ENCODE results near the gene CRYBB1.

CRYBB1 gene

DNA sequence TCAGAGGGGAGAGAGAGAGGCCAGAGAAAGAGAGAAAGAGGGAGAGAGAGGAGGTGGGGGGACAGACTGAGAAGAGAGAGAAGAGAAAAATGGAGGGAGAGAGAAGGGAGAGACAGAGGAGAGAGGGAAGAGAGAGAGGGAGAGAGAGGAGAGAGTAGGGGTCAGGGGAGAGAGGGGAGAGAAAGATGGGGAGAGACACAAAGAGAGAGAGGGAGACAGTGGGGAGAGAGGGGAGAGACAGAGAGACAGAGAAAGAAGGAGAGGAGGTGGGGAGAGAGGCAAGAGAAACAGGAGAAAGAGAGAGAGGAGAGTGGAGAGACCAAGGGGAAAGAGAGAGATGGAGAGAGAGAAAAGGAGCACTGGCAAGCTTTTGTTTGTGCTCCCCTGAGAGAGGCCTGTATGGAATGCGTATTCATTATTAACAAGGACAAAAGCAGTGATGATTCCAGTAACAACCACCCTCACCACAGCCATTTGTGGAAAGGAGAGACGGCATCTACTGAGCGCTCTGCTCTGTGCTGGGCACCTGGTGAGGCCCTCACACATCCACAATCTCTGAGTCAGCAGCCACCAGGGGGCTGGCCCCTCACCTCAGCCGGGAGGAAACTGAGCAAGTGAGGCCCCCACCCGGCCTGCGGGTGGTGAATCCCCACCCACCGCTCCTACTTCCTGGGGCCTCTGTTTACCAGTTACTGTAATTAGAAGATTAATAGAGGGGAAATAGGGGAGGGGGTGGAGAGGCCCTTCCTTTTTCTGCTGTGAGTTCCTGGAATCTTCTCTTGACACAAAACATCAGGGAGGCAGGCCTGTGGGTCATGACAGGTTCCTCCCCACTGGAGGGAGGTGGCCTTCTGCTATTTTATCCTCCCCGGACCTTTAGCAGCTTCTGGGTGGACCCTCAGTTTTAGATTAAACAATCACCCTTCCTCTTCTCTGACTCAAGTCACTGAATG is 24.9 kb upstream of the CRYBB1 start:
- no peak for DNase-seq
- Histone ChIP-seq H3K23ac (ENCODE audit: low read length) (no peak overlapping the region), H3K14ac (ENCODE audit: low read length) (no peak overlapping the region), H3K4ac (ENCODE audit: low read depth, low read length) (no peak overlapping the region), H4K8ac (ENCODE audit: low read depth, low read length) (no peak overlapping the region), H2AFZ (ENCODE audit: insufficient read depth, low read length, poor library complexity) (no peak overlapping the region), H3K4me3 (ENCODE audit: low read depth, low read length) (no peak overlapping the region), H3K18ac (ENCODE audit: low read length) (no peak overlapping the region), H3K27ac (ENCODE audit: low read depth, low read length) (no peak overlapping the region), H2BK12ac (ENCODE audit: low read length) (no peak overlapping the region), H3K4me2 (ENCODE audit: low read length) (no peak overlapping the region), H3K4me1 (ENCODE audit: control insufficient read depth in 1 of 2, insufficient read depth in 2 of 2, low read length in 2 of 2) (peaks cover 0 to 6% of the 10 kb centered on the region in 2 experiments), H4K91ac (ENCODE audit: low read depth, low read length) (no peak overlapping the region), H3K79me2 (ENCODE audit: control insufficient read depth, insufficient read depth, low read length, poor library complexity) (no peaks in the 10 kb centered on the region), H3K79me1 (ENCODE audit: low read length) (peaks cover 2% of the 10 kb centered on the region), H4K12ac (ENCODE audit: low read depth, low read length) (no peak overlapping the region), H3K9me3 (ENCODE audit: insufficient read depth, low read depth, low read length) (no peaks in the 10 kb centered on the region), H3K36me3 (ENCODE audit: control insufficient read depth in 1 of 2, insufficient read depth in 2 of 2, low read length in 2 of 2) (no peaks in the 10 kb centered on the region), H3K27me3 (ENCODE audit: insufficient read depth, low read length) (peaks cover under 1% of the 10 kb centered on the region), H2AK5ac (ENCODE audit: low read length) (no peak overlapping the region), H2BK5ac (ENCODE audit: low read depth, low read length, poor library complexity) (no peak overlapping the region), H3K9ac (ENCODE audit: low read length) (no peak overlapping the region), H2BK120ac (ENCODE audit: insufficient read depth, low read length, poor library complexity) (no peak overlapping the region)
- WGBS (ENCODE audit: extremely low coverage, insufficient coverage, insufficient read length): no CpG with 5 or more reads among the region's 8 CpGs

DNA sequence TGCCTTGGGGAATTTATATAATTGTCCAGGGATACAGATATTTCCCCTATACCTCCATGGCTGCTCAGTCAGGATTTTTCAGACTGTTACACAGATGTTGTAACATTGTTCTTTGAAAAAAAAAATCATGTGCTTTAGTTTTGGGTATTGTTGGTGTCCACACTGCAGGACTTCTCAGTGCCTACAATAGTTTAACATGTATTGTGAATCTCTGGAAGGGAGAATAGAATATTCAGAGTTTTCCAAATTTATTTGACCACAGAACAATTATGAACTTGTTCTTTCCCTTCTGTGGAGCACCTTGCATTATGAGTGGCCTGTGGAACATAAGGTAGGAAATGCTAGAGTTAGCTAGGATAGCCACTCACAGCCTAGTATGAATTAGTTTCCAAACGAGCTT is 18.5 kb upstream of the CRYBB1 start:
- WGBS (ENCODE audit: extremely low coverage, insufficient coverage, insufficient read length): no CpG with 5 or more reads among the region's 1 CpG

DNA sequence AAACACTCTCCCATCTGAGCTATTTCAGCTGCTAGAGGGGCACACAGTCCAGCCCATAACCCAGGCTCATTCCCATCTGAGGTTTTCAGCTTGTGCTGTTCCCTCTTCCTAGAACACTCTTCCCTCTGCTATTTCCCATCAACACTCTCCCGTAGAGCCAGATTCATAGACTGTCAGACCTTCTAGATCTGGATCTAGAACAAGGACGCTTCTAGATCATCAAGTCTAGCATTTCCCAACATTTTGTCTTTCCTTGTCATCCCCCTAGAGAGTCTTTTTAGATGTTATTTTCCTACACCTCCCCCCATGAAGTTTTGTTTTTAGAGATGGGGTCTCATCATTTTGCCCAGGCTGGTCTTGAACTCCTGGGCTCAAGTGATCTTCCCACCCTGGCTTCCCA is 17.3 kb upstream of the CRYBB1 start:
- H3K23ac ChIP-seq (ENCODE audit: low read length): no peak overlapping the region
- H3K4me1 ChIP-seq (ENCODE audit: control insufficient read depth in 1 of 2, insufficient read depth in 2 of 2, low read length in 2 of 2): no peaks in the 10 kb centered on the region
- no peak overlapping the region for H4K8ac ChIP-seq (ENCODE audit: low read depth, low read length)
- no peak for DNase-seq
- H3K14ac ChIP-seq (ENCODE audit: low read length): no peak overlapping the region
- no peak overlapping the region for H4K91ac ChIP-seq (ENCODE audit: low read depth, low read length)
- no peak overlapping the region for H3K4me2 ChIP-seq (ENCODE audit: low read length)
- H2AFZ ChIP-seq (ENCODE audit: insufficient read depth, low read length, poor library complexity): no peak overlapping the region
- H4K12ac ChIP-seq (ENCODE audit: low read depth, low read length): no peak overlapping the region
- no peaks in the 10 kb centered on the region for H3K79me1 ChIP-seq (ENCODE audit: low read length)
- no peak overlapping the region for H3K4me3 ChIP-seq (ENCODE audit: low read depth, low read length)
- H2AK5ac ChIP-seq (ENCODE audit: low read length): no peak overlapping the region
- no peaks in the 10 kb centered on the region for H3K36me3 ChIP-seq (ENCODE audit: control insufficient read depth in 1 of 2, insufficient read depth in 2 of 2, low read length in 2 of 2)
- no peak overlapping the region for H2BK12ac ChIP-seq (ENCODE audit: low read length)
- H3K27ac ChIP-seq (ENCODE audit: low read depth, low read length): no peak overlapping the region
- H3K27me3 ChIP-seq (ENCODE audit: insufficient read depth, low read length): no peaks in the 10 kb centered on the region
- WGBS (ENCODE audit: extremely low coverage, insufficient coverage, insufficient read length): no CpG with 5 or more reads among the region's 2 CpGs
- H3K9me3 ChIP-seq (ENCODE audit: insufficient read depth, low read depth, low read length): no peaks in the 10 kb centered on the region
- no peak overlapping the region for H3K18ac ChIP-seq (ENCODE audit: low read length)
- H3K4ac ChIP-seq (ENCODE audit: low read depth, low read length): no peak overlapping the region
- H2BK120ac ChIP-seq (ENCODE audit: insufficient read depth, low read length, poor library complexity): no peak overlapping the region
- no peak overlapping the region for H2BK5ac ChIP-seq (ENCODE audit: low read depth, low read length, poor library complexity)
- H3K79me2 ChIP-seq (ENCODE audit: control insufficient read depth, insufficient read depth, low read length, poor library complexity): no peaks in the 10 kb centered on the region
- H3K9ac ChIP-seq (ENCODE audit: low read length): no peak overlapping the region

More for the DNA sequence above, 18.5 kb upstream of the CRYBB1 start:
- DNase-seq: no peak
- no peak overlapping the region for H3K4ac ChIP-seq (ENCODE audit: low read depth, low read length)
- H3K79me1 ChIP-seq (ENCODE audit: low read length): no peaks in the 10 kb centered on the region
- no peak overlapping the region for H3K23ac ChIP-seq (ENCODE audit: low read length)
- H3K4me1 ChIP-seq (ENCODE audit: control insufficient read depth in 1 of 2, insufficient read depth in 2 of 2, low read length in 2 of 2): no peaks in the 10 kb centered on the region
- H3K18ac ChIP-seq (ENCODE audit: low read length): no peak overlapping the region
- H2AK5ac ChIP-seq (ENCODE audit: low read length): no peak overlapping the region
- no peaks in the 10 kb centered on the region for H3K79me2 ChIP-seq (ENCODE audit: control insufficient read depth, insufficient read depth, low read length, poor library complexity)
- H2BK5ac ChIP-seq (ENCODE audit: low read depth, low read length, poor library complexity): no peak overlapping the region
- no peaks in the 10 kb centered on the region for H3K9me3 ChIP-seq (ENCODE audit: insufficient read depth, low read depth, low read length)
- H3K4me3 ChIP-seq (ENCODE audit: low read depth, low read length): no peak overlapping the region
- H3K27ac ChIP-seq (ENCODE audit: low read depth, low read length): no peak overlapping the region
- no peak overlapping the region for H4K12ac ChIP-seq (ENCODE audit: low read depth, low read length)
- H4K8ac ChIP-seq (ENCODE audit: low read depth, low read length): no peak overlapping the region
- H3K9ac ChIP-seq (ENCODE audit: low read length): no peak overlapping the region
- H2BK120ac ChIP-seq (ENCODE audit: insufficient read depth, low read length, poor library complexity): no peak overlapping the region
- no peaks in the 10 kb centered on the region for H3K36me3 ChIP-seq (ENCODE audit: control insufficient read depth in 1 of 2, insufficient read depth in 2 of 2, low read length in 2 of 2)
- no peak overlapping the region for H2BK12ac ChIP-seq (ENCODE audit: low read length)
- no peak overlapping the region for H4K91ac ChIP-seq (ENCODE audit: low read depth, low read length)
- H2AFZ ChIP-seq (ENCODE audit: insufficient read depth, low read length, poor library complexity): no peak overlapping the region
- no peak overlapping the region for H3K4me2 ChIP-seq (ENCODE audit: low read length)
- no peak overlapping the region for H3K14ac ChIP-seq (ENCODE audit: low read length)
- no peaks in the 10 kb centered on the region for H3K27me3 ChIP-seq (ENCODE audit: insufficient read depth, low read length)

DNA sequence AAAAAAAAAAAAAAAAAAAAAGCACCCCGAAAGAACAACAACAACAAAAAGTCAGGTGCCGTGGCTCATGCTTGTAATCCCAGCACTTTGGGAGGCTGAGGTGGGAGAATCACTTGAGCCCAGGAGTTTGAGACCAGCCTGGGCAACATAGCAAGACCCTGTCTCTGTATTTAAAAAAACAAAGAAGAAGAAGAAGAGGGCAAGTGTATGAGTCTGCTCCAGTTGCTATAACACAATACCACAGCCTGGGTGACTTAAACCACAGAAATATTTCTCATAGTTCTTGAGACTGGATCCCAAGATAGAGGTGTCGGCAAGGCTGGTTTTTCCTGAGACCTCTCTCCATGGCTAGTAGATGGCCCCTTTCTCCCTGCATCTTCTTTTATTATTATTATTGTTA is 16.4 kb upstream of the CRYBB1 start:
- Histone ChIP-seq H3K9me3 (ENCODE audit: insufficient read depth, low read depth, low read length) (no peaks in the 10 kb centered on the region), H3K4me2 (ENCODE audit: low read length) (no peak overlapping the region), H3K9ac (ENCODE audit: low read length) (no peak overlapping the region), H3K27ac (ENCODE audit: low read depth, low read length) (no peak overlapping the region), H2AFZ (ENCODE audit: insufficient read depth, low read length, poor library complexity) (no peak overlapping the region), H3K23ac (ENCODE audit: low read length) (no peak overlapping the region), H3K4me3 (ENCODE audit: low read depth, low read length) (no peak overlapping the region), H3K36me3 (ENCODE audit: control insufficient read depth in 1 of 2, insufficient read depth in 2 of 2, low read length in 2 of 2) (no peaks in the 10 kb centered on the region), H3K79me2 (ENCODE audit: control insufficient read depth, insufficient read depth, low read length, poor library complexity) (no peaks in the 10 kb centered on the region), H3K14ac (ENCODE audit: low read length) (no peak overlapping the region), H3K4me1 (ENCODE audit: control insufficient read depth in 1 of 2, insufficient read depth in 2 of 2, low read length in 2 of 2) (no peaks in the 10 kb centered on the region), H3K18ac (ENCODE audit: low read length) (no peak overlapping the region), H3K4ac (ENCODE audit: low read depth, low read length) (no peak overlapping the region), H4K91ac (ENCODE audit: low read depth, low read length) (no peak overlapping the region), H2AK5ac (ENCODE audit: low read length) (no peak overlapping the region), H2BK120ac (ENCODE audit: insufficient read depth, low read length, poor library complexity) (no peak overlapping the region), H2BK5ac (ENCODE audit: low read depth, low read length, poor library complexity) (no peak overlapping the region), H3K79me1 (ENCODE audit: low read length) (no peaks in the 10 kb centered on the region), H2BK12ac (ENCODE audit: low read length) (no peak overlapping the region), H3K27me3 (ENCODE audit: insufficient read depth, low read length) (no peaks in the 10 kb centered on the region), H4K12ac (ENCODE audit: low read depth, low read length) (no peak overlapping the region), H4K8ac (ENCODE audit: low read depth, low read length) (no peak overlapping the region)
- WGBS (ENCODE audit: extremely low coverage, insufficient coverage, insufficient read length): no CpG with 5 or more reads among the region's 3 CpGs
- no peak for DNase-seq
